Measurements from ENCODE around the gene DUSP3.

DNA sequence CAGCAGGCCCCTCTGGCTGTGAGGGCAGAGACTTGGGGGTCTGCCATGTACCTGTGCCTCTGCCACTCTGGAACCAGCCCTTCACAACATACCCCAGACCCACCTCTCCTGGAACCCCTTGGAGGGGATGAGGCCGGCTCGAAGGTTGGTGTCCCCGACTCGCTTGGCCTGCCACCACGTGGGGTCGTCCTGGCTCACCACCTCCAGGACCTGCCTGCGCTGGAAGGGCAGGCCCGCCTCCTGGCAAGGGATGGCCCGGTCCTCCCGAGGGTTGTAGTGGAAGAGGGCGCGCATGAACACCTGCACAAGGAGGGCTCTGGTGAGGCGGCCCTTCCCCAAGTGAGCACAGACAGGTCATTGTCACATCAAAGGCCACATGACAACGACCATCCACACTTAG is 42.0 kb upstream of the DUSP3 start:
- TF ChIP-seq, protein P1, sequence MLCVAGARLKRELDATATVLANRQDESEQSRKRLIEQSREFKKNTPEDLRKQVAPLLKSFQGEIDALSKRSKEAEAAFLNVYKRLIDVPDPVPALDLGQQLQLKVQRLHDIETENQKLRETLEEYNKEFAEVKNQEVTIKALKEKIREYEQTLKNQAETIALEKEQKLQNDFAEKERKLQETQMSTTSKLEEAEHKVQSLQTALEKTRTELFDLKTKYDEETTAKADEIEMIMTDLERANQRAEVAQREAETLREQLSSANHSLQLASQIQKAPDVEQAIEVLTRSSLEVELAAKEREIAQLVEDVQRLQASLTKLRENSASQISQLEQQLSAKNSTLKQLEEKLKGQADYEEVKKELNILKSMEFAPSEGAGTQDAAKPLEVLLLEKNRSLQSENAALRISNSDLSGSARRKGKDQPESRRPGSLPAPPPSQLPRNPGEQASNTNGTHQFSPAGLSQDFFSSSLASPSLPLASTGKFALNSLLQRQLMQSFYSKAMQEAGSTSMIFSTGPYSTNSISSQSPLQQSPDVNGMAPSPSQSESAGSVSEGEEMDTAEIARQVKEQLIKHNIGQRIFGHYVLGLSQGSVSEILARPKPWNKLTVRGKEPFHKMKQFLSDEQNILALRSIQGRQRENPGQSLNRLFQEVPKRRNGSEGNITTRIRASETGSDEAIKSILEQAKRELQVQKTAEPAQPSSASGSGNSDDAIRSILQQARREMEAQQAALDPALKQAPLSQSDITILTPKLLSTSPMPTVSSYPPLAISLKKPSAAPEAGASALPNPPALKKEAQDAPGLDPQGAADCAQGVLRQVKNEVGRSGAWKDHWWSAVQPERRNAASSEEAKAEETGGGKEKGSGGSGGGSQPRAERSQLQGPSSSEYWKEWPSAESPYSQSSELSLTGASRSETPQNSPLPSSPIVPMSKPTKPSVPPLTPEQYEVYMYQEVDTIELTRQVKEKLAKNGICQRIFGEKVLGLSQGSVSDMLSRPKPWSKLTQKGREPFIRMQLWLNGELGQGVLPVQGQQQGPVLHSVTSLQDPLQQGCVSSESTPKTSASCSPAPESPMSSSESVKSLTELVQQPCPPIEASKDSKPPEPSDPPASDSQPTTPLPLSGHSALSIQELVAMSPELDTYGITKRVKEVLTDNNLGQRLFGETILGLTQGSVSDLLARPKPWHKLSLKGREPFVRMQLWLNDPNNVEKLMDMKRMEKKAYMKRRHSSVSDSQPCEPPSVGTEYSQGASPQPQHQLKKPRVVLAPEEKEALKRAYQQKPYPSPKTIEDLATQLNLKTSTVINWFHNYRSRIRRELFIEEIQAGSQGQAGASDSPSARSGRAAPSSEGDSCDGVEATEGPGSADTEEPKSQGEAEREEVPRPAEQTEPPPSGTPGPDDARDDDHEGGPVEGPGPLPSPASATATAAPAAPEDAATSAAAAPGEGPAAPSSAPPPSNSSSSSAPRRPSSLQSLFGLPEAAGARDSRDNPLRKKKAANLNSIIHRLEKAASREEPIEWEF (IDR thresholded peaks at IDR 0.05; ENCODE audit: insufficient replicate concordance, low read depth, low read length): no peak
- TF ChIP-seq NR2C2 (IDR thresholded peaks at IDR 0.05; ENCODE audit: borderline replicate concordance, control insufficient read depth, insufficient read length, low read depth): no peak
- TF ChIP-seq CHD2 (IDR thresholded peaks at IDR 0.05; ENCODE audit: borderline replicate concordance, low read depth, low read length): no peak
- TF ChIP-seq BHLHE40 (IDR thresholded peaks at IDR 0.05; ENCODE audit: borderline replicate concordance in 1 of 2, low read depth in 2 of 2, low read length in 1 of 2): no peak
- no peak for TF ChIP-seq SREBF1 (IDR thresholded peaks at IDR 0.05; ENCODE audit: low read length)
- TF ChIP-seq, protein P2, sequence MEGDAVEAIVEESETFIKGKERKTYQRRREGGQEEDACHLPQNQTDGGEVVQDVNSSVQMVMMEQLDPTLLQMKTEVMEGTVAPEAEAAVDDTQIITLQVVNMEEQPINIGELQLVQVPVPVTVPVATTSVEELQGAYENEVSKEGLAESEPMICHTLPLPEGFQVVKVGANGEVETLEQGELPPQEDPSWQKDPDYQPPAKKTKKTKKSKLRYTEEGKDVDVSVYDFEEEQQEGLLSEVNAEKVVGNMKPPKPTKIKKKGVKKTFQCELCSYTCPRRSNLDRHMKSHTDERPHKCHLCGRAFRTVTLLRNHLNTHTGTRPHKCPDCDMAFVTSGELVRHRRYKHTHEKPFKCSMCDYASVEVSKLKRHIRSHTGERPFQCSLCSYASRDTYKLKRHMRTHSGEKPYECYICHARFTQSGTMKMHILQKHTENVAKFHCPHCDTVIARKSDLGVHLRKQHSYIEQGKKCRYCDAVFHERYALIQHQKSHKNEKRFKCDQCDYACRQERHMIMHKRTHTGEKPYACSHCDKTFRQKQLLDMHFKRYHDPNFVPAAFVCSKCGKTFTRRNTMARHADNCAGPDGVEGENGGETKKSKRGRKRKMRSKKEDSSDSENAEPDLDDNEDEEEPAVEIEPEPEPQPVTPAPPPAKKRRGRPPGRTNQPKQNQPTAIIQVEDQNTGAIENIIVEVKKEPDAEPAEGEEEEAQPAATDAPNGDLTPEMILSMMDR (IDR thresholded peaks at IDR 0.05 in 2 of 3, conservative IDR thresholded peaks at IDR 0.05 in 1 of 3; ENCODE audit: control insufficient read depth in 2 of 3, extremely low read depth in 1 of 3, insufficient read depth in 1 of 3, low read depth in 3 of 3, low read length in 3 of 3): no peak
- no peak for TF ChIP-seq CEBPB (IDR thresholded peaks at IDR 0.05; ENCODE audit: borderline replicate concordance in 1 of 2, low read depth in 2 of 2, low read length in 2 of 2)
- TF ChIP-seq, protein P3, sequence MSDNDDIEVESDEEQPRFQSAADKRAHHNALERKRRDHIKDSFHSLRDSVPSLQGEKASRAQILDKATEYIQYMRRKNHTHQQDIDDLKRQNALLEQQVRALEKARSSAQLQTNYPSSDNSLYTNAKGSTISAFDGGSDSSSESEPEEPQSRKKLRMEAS (IDR thresholded peaks at IDR 0.05; ENCODE audit: low read depth, low read length): no peak
- TF ChIP-seq MYC (IDR thresholded peaks at IDR 0.05; ENCODE audit: insufficient read depth, insufficient read length, insufficient replicate concordance, low read length, severe bottlenecking): no peak
- TF ChIP-seq, protein P4, sequence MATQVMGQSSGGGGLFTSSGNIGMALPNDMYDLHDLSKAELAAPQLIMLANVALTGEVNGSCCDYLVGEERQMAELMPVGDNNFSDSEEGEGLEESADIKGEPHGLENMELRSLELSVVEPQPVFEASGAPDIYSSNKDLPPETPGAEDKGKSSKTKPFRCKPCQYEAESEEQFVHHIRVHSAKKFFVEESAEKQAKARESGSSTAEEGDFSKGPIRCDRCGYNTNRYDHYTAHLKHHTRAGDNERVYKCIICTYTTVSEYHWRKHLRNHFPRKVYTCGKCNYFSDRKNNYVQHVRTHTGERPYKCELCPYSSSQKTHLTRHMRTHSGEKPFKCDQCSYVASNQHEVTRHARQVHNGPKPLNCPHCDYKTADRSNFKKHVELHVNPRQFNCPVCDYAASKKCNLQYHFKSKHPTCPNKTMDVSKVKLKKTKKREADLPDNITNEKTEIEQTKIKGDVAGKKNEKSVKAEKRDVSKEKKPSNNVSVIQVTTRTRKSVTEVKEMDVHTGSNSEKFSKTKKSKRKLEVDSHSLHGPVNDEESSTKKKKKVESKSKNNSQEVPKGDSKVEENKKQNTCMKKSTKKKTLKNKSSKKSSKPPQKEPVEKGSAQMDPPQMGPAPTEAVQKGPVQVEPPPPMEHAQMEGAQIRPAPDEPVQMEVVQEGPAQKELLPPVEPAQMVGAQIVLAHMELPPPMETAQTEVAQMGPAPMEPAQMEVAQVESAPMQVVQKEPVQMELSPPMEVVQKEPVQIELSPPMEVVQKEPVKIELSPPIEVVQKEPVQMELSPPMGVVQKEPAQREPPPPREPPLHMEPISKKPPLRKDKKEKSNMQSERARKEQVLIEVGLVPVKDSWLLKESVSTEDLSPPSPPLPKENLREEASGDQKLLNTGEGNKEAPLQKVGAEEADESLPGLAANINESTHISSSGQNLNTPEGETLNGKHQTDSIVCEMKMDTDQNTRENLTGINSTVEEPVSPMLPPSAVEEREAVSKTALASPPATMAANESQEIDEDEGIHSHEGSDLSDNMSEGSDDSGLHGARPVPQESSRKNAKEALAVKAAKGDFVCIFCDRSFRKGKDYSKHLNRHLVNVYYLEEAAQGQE (IDR thresholded peaks at IDR 0.05; ENCODE audit: low read depth, low read length): no peak
- TF ChIP-seq RBBP5 (conservative IDR thresholded peaks at IDR 0.05): no peak
- no peak for TF ChIP-seq RFX5 (IDR thresholded peaks at IDR 0.05; ENCODE audit: low read depth, low read length)
